ENCODE measurements around the gene NLN.
"Not testable (repeated sequence)": the region's sequence is repeated elsewhere in the genome, so short reads cannot be mapped to it uniquely, and the experiment has no call there.

Gene NLN

DNA sequence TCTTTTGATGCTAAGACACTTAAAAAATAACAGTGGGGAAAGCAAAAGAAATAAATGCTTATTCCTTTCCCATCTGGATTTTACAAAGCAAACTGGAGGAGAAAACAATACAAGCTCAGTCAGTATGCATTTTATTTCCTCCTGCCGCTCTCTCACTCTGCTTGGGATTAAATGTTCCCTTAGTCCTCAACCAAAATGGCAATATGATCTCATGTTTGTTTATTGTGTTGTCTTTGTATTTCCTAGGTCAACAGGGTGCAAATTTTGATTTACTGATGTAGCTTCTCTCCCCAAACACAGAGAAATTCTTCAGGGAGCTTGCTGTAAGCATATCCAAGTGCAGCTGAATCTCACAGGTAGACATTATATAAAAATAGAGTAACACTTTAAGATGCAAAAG lies 112.3 kb downstream of the NLN start:
- DNase-seq = no peak

DNA sequence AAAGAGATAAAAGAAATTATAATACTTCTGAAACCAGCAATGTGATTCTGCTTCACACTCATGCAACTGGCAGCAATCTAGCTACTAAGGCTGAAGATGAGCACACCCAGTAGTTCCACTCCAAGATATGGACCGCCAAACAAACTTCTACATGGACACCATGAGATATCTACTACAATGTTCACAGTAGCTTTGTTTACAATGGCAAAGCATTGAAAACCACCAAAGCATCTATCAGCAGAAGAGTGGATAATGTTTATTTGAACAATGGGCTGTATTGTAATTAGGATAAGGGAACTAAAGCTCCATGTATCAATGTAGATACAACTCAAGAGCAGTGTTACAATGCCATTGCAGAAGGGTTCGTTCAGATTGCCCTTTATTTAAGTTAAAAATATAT lies 113.2 kb downstream of the NLN start:
- no peak for DNase-seq

DNA sequence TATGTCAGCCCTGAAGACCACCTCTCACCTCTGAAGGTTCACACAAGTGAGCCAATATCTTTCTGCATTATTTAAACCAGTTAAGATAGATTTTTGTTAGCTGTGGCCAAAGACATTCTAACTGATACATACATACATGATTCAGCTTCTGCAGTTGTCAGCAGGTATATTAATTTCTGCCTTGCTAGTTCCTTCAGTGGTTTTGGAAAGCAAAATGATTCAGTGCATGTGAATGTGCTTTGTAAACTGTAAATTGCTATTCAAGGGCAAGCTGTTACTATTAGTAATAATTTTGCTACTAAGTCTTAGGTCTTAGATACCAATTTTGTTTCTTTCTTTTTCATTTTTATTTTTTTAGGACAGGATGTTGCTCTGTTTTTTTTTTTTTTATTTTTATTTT lies 115.1 kb downstream of the NLN start:
- DNase-seq = peak; percentile 63

DNA sequence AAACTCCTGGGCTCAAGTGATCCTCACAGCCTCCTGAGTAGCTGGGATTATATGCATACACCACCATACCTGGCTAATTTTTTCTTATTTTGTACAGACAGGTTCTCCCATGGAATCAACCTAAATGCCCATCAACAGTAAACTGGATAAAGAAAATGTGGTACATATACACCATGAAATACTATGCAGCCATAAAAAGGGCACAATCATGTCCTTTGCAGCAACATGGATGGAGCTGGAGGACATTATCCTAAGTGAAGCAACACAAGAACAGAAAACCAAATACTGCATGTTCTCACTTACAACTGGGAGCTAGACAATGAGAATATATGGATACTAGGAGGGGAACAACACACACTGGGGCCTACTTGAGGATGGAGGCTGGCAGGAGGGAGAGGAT lies 117.2 kb downstream of the NLN start:
- not testable (repeated sequence) for DNase-seq

DNA sequence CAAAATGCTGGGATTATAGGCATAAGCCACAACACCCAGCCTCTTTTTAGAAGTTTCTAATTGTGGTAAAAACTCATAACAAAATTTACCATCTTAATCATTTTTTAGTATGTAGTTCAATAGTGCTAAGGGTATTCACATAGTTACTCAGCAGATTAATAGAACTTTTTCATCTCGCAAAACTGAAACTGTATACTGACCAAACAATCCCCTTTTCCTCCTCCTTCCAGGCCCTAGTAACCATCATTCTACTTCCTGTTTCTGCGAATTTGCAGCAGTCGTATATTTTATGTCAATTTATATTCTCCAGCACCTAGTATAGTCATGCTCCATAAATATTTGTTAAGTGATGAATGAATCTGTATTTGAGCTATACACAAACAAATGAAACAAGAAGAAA lies 118.1 kb downstream of the NLN start:
- no peak for DNase-seq

DNA sequence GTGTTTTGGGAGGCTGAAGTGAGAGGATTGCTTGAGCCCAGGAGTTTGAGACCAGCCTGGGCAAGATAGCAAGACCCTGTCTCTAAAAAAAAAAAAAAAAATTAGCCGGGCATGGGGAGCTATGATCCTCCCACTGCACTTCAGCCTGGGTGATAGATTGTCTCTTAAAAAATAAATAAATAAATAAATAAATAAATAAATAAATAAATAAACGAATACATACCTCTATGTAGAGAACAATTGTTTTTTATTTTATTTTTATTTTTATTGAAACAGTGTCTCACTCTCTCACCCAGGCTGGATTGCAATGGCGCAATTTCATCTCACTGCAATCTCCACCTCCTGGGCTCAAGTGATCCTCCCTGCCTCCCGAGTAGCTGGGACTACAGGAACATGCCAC lies 122.8 kb downstream of the NLN start:
- DNase-seq = not testable (repeated sequence)

DNA sequence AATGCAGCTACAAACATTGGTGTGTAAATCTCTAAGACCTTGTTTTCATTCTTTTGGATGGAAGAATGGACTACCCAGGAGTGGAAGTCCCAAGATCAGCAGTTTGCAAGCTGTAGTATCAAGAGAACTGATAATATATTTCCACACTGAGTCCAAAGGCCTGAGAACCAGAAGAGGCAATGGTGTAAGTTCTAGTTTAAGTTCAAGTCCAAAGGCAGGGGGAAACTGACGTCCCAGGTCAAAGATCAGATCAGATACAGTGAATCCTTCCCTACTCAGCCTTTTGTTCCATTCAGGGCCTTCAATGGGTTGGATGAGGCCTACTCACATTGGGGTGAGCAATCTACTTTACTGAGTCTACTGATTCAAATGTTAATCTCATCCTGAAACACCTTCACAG lies 124.1 kb downstream of the NLN start:
- no peak for DNase-seq

DNA sequence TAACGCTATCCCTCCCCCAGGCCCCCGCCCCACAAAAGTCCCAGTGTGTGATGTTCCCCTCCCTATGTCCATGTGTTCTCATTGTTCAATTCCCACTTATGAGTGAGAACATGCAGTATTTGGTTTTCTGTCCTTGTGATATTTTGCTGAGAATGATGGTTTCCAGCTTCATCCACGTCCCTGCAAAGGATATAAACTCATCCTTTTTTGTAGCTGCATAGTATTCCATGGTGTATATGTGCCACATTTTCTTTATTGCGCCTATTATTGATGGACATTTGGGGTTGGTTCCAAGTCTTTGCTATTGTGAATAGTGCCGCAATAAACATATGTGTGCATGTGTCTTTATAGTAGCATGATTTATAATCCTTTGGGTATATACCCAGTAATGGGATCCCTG lies 125.0 kb downstream of the NLN start:
- DNase-seq = not testable (repeated sequence)

DNA sequence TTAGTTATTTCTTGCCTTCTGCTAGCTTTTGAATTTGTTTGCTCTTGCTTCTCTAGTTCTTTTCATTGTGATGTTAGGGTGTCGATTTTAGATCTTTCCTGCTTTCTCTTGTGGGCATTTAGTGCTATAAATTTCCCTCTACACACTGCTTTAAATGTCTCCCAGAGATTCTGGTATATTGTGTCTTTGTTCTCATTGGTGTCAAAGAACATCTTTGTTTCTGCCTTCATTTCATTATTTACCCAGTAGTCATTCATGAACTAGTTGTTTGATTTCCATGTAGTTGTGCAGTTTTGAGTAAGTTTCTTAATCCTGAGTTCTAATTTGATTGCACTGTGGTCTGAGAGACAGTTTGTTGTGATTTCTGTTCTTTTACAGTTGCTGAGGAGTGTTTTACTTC lies 127.9 kb downstream of the NLN start:
- DNase-seq = not testable (repeated sequence)

DNA sequence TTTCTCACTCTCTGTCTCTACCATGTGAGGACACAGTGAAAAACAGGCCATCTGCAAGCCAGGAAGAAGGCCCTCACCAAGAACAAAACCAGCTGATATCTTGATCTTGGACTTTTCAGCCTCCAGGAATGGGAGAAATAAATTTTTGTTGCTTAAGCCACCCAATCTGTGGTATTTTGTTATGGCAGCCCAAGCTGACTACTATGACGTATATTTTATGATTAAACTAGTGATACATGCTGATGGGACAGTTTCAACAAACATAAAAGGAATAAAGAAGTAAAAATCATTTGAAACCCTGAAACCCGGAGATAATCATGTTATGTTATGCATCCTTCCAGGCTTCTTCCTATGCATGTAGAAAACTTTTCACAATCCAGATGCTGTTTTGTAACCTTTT lies 132.9 kb downstream of the NLN start:
- peak; percentile 45 for DNase-seq

DNA sequence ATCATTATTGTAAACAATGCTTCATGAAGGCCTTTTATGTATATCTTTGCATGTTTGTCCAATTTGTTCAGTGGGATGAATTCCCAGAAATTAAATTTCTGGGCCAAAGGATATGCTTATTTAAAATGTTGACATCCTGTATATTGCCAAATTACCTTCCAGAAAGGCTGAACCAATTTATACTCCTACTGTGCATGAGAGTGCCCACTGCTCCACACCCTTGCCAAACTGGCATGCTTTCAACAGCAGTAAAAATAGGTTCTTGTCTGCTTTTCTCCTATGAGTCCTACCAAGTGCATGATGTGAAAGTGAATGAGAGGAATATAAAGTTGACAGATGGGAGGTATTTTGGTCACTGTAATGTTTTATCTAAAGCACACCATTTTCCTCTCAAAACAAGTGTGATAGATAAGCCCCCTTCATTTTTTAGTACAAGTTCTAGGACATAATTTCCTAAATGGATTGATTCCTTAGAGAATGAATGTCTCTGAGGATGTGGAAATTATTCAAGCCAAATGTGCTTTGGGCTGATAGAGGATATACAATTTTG lies 133.8 kb downstream of the NLN start:
- DNase-seq = no peak

DNA sequence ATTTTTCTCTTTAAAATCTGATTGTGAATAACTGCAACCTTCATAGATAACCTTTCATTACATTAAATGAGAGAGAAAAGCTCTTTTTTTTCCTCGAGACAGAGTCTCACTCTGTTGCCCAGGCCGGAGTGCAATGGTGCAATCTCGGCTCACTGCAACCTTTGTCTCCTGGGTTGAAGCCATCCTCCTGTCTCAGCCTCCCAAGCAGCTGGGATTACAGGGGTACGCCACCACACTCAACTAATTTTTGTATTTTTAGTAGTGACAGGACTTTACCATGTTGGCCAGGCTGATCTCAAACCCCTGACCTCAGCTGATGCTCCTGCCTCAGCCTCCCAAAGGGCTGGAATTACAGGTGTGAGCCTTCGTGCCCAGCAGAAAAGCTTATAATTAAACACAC lies 134.5 kb downstream of the NLN start:
- DNase-seq = no peak

DNA sequence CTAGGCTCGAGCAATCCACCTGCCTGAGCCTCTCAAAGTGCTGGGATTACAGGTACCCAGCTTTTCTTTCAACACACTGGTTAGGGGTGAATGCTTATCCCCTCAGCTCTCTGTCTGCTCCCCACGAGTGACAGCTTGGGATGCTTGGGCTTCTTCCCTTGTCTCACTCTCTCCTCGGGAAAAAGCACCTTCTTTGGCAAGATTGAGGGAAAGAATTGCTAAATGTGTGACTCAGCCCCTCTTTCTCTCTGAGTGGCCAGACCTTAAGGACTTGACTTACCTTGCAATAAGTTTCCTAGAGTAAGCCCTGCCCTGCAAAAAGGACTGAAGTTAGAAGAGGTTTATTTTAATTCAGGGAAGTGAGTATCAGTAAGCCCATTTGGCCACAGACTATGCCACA lies 136.3 kb downstream of the NLN start:
- DNase-seq = peak; percentile 13

DNA sequence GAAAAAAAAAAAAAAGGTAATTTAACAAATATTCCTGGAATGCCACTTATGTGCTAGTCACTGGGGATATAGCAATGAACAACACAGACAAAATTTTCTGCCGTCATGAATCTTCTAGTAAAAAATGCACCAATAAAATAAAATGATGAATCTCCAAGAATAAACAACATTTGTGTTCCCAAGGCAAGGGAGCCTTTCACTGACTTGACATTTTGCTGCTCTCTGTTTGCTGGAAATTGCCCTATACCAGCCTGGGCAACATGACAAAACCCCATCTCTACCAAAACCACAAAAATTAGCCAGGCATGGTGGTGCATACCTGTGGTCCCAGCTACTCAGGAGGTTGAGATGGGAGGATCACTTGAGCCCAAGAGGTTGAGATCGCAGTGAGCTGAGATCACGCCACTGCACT lies 139.8 kb downstream of the NLN start:
- peak; percentile 99 for DNase-seq

DNA sequence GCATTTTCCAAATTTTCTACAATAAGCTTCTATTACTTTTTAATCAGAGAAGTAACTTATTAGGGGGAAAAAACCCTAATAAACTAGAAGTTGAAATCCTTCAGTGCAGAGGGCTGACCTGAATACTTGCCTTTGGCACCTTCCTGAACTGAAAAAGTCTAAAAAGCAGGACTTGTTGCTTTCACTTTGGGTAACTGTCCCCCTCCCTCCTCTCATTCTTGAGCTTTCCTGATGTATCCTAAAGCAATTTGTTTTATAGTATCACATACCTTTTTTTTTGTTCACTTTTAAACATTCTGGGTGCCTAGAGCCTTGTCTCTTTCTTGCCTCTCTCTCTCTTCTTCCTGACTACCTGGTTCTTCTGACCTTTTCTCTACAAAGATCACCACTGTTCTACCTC lies 140.4 kb downstream of the NLN start:
- peak; percentile 40 for DNase-seq

DNA sequence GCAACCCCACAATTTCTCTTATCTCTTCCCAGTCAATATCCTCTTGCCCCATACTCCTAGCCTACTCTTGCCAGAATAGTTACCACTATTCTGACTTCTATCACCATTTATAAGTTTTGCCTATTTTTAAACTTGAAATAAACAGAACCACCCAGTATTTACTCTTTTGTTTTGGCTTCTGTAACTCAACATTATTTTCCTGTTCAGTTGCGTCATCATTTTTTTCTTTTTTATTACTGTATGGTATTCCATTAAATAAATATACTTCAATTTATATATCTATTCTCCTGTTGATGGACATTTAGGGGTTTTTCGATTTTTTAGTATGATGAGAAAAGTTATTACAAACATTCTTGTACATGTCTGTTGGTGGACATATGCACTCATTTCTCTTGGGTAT lies 141.7 kb downstream of the NLN start:
- no peak for DNase-seq

DNA sequence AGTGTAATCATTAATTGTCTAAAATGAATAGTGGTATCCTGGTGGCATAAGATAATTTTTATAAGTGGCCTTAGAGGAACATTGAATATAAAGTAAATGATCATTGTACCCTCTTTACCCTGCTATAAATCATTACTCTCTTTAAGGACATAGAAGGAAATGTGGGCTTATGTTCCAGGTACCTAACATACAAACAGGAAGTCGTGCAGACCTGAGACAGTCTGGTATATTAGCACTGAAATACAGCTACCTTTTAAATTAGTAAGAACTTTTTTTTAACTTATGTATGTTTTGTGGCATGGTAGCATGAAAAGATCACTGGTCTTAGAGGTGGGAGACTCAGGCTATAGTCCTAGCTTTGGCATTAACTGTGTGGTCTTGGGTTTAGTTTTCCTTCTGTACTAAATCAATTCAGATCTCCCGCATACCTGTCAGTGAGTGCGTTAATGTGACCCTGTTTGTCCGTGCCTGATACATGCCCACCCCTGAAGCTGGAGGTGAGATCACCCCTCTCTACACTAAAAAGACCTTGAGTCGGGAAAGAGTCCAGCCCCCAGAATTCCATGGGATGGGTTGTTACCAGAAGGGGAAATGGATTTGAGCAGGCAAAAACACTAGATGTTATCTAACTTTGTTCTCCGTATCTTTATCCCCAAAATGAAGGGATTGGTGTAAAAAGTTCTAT lies 145.0 kb downstream of the NLN start:
- no peak for DNase-seq

DNA sequence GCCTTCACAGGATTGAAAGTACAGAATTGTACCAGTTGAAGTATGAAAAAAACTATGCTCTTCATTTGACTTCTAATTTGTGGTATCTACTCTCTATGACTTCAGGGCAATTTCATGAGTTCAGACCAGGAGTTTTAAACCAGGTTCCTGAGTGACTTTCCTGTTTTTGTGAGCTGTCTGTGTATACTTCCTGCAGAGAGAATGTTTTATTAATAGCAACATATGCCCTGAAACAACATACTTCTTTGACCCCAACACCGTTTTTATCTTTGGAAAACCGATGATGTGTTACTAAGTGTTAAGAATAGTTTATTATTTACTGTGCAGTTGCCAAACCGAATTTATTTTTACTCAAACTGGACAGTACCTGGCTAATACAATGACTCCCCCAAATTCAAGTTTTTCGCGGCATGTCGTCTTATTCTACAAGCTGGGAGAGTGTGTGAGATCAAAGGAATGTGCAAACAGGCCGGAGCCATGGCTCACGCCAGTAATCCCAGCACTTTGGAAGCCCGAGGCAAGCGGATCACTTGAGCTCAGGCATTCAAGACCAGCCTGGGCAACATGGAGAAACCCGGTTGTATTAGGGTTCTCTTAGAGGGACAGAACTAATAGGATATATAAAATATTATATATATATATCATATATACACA lies 145.7 kb downstream of the NLN start:
- peak; percentile 46 for DNase-seq

DNA sequence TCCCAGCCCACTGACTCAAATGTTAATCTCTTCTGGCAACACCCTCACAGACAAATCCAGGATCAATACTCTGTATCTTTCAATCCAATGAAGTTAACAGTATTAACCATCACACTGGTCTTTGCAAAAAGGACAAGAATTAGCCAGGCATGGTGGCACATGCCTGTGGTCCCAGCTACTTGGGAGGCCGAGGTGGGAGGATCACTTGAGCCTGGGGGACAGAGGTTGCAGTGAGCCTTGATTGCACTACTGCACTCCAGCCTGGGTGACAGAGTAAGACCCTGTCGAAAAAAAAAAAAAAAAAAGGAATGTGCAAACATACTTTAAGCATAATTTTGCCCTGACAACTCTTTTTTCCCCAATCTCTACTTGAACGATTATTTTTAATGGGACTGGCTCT lies 146.5 kb downstream of the NLN start:
- DNase-seq = no peak

DNA sequence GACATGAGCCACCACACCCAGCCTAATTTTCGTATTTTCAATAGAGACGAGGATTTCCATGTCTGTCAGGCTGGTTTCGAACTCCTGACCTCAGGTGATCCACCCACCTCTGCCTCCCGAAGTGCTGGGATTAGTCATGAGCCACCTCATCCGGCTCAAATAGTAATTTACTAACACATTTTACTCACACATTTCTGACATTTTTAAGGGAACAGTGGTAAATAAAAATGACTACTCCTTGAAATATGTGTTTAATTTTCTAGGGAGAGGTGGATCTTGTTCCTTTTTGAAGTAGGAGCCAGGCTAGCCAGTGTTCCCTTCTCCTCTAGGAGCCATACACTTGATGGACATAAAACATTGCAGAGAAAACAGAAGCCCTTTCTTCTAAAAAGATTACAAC lies 149.2 kb downstream of the NLN start:
- peak; percentile 83 for DNase-seq

DNA sequence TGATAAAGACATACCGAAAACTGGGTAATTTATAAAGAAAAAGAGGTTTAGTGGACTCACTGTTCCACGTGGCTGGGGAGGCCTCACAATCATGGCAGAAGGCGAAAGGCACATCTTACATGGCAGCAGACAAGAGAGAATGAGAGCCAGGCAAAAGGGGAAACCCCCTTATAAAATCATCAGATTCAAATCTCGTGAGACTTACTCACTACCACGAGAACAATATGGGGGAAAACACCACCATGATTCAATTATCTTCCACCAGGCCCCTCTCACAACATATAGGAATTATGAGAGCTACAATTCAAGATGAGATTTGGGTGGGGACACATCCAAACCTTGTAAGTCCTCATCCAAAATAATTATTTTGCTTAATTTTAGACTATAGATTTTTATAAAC lies 149.8 kb downstream of the NLN start:
- not testable (repeated sequence) for DNase-seq

DNA sequence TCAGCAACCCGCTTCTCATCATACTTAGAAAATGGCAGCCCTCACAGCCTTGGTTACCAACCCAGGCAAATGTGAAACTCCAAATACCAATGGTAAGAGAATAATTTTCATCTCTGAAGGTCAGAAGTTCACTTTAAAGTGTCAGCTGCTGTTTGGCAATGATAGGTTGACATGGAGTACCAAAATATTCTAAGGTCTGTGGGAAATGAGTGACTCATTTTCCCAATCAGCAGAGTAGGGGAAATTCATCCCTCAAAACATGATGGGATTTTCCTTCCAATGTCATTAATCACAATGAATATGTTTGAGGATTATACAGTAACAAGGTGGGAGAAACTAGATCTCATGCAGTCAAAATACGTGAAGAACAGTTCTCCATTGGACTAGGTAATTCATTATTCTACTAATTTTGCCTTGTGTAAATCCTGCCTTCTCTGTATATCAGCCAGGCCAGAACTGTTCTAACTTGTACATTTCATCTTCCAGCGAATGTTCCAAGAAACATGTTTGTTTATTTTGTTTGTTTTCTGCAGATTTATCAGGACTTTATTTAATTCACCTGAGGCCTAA lies 151.3 kb downstream of the NLN start:
- peak; percentile 74 for DNase-seq

DNA sequence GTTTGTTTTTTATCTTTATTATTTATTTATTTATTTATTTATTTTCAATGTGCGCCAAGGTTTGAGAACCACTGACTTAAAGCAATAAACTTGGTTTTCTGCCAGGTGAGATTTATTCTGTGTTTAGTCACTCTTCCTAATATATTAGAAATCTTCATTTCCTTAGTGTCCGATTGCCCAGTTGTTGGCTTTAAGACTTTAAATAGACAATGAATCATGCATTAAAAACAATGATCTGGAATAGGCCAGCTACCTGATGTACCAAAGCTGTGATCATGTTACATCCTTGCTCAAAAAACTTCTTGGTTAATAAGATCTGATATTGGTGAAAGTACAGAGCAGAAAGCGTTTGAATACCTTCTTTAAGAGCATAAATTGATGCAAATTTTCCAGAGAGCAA lies 152.2 kb downstream of the NLN start:
- DNase-seq = peak; percentile 67

DNA sequence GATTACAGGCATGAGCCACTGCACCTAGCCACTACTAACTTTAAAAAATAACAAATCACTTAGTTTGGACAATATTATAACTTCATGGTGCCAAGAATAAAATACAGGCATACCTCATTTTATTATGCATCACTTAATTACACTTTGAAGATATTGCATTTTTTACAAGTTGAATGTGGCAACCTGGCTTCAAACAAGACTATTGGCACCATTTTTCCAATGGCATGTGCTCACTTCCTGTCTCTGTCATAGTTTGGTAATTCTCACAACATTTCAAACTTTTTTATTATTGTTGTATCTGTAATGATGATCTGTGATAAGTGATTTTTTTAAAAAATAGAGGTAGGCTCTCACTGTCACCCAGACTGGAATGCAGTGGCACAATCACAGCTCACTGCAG lies 154.5 kb downstream of the NLN start:
- no peak for DNase-seq
